Activated T-helper 17 cell treated with anti-CD3 and anti-CD28 coated beads, Interleukin-2, amount 50 U/mL, for 72 hours (primary cell): Measurements from ENCODE around the gene AKR1C2. TPM values are rescaled to one million over a fixed set of nuclear protein-coding genes. Genes with fewer than 3 reads are reported as not detected.
A peak's percentile ranks its signal among the peaks of the same experiment; 100 is the strongest.
"Not testable (repeated sequence)": the region's sequence is repeated elsewhere in the genome, so short reads cannot be mapped to it uniquely, and the experiment has no call there.

Source experiments
- ATAC-seq: fragments of 150-1000 bp; cut with Tn5 transposase; replicated peaks from 2 replicates; pipeline ENCODE4 v1.10.0; 2021; ENCODE audit warnings: mild to moderate bottlenecking, moderate library complexity
- H3K27ac Mint-ChIP-seq: one replicate; pipeline ENCODE4 v1.8.0; 2022; ENCODE audit warnings: mixed read lengths
- H3K27me3 Mint-ChIP-seq: one replicate; pipeline ENCODE4 v1.8.0; 2022; ENCODE audit warnings: mixed read lengths
- H3K36me3 Mint-ChIP-seq: one replicate; pipeline ENCODE4 v1.8.0; 2022; ENCODE audit warnings: low read depth, mild to moderate bottlenecking, mixed read lengths
- H3K4me1 Mint-ChIP-seq: one replicate; pipeline ENCODE4 v1.8.0; 2022; ENCODE audit warnings: mixed read lengths
- H3K4me3 Mint-ChIP-seq: one replicate; pipeline ENCODE4 v1.8.0; 2022; ENCODE audit warnings: mild to moderate bottlenecking, mixed read lengths
- H3K9me3 Mint-ChIP-seq: one replicate; pipeline ENCODE4 v1.8.0; 2022; ENCODE audit warnings: mixed read lengths
- total RNA-seq, 2 donors: library from RNA; stranded (reverse); gene quantifications; one replicate each; pipeline ENCODE4 v1.2.3, GENCODE V29; 2022

Gene AKR1C2
- total RNA-seq = not detected

- not testable (repeated sequence) for H3K4me3 Mint-ChIP-seq, H3K36me3 Mint-ChIP-seq, ATAC-seq, H3K9me3 Mint-ChIP-seq, H3K4me1 Mint-ChIP-seq, H3K27ac Mint-ChIP-seq
- H3K27me3 Mint-ChIP-seq = peaks cover 13% of the 10 kb centered on the region
These were observed at the start of gene AKR1C2 for GRCh38 chr10:5003127-5004029. AKR1C2 (minus strand) TSS chr10:5003857; CDS start chr10:5003835, 22 bp downstream.

GRCh38 chr10:5052951-5053500, 49.4 kb upstream of the AKR1C2 start:
- H3K9me3 Mint-ChIP-seq, H3K4me1 Mint-ChIP-seq: not testable (repeated sequence)

GRCh38 chr10:5047912-5048628, 44.4 kb upstream of the AKR1C2 start:
- peak; percentile 35 for ATAC-seq
- H3K27ac Mint-ChIP-seq = no peak overlapping the region
- H3K27me3 Mint-ChIP-seq = peaks cover 3% of the 10 kb centered on the region
- no peak overlapping the region for H3K4me3 Mint-ChIP-seq
- no peaks in the 10 kb centered on the region for H3K36me3 Mint-ChIP-seq
- H3K9me3 Mint-ChIP-seq = no peaks in the 10 kb centered on the region
- H3K4me1 Mint-ChIP-seq = no peaks in the 10 kb centered on the region

More at GRCh38 chr10:5052951-5053500, 49.4 kb upstream of the AKR1C2 start:
- H3K27ac Mint-ChIP-seq, ATAC-seq, H3K27me3 Mint-ChIP-seq, H3K4me3 Mint-ChIP-seq, H3K36me3 Mint-ChIP-seq: not testable (repeated sequence)

DNA sequence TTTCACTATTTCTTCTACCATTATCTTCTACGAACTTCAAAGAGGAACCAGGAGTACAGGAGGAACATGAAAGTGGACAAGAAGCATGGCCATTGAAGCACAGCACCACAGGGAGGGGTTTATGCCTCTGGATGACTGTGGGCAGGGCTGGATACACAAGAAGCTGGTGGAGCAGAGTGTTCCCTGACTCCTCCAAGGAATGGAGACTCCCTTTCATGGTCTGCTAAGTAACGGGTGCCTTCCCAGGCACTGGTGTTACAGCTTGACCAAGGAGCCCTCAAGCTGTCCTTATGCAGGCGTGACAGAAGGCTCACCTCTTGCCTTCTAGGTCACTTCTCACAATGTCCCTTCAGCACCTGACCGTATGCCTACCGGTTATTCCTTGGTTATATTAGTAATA, 43.4 kb upstream of the AKR1C2 start:
- not testable (repeated sequence) for H3K4me1 Mint-ChIP-seq, H3K27me3 Mint-ChIP-seq, H3K9me3 Mint-ChIP-seq, H3K27ac Mint-ChIP-seq, H3K4me3 Mint-ChIP-seq, H3K36me3 Mint-ChIP-seq, ATAC-seq

DNA sequence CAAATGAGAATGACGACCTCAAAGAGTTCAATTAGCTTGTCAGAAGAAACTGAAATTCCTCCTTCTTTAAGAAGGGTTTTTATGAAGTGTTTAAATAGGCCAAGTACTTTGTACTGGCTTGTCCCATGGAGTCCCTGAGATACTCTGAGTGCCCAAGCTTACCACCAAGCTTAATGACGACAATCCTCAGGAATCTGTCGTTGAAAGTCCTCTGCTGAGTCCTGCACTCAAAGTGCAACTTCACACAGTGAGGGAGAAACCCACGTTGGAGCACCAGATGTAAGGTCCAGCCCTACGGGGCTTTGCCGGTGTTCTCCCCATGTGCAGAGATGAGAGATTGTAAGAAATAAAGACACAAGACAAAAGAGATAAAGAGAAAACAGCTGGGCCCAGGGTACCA, 42.8 kb upstream of the AKR1C2 start:
- no peak overlapping the region for H3K27ac Mint-ChIP-seq
- no peak for ATAC-seq
- H3K27me3 Mint-ChIP-seq = peaks cover 3% of the 10 kb centered on the region
- no peaks in the 10 kb centered on the region for H3K9me3 Mint-ChIP-seq
- no peak overlapping the region for H3K4me3 Mint-ChIP-seq
- no peaks in the 10 kb centered on the region for H3K4me1 Mint-ChIP-seq
- H3K36me3 Mint-ChIP-seq = no peaks in the 10 kb centered on the region

- Mint-ChIP-seq H3K27me3 (peaks cover 8% of the 10 kb centered on the region), H3K4me3 (no peak overlapping the region), H3K9me3 (no peaks in the 10 kb centered on the region), H3K27ac (no peak overlapping the region), H3K36me3 (no peaks in the 10 kb centered on the region), H3K4me1 (no peaks in the 10 kb centered on the region)
- ATAC-seq = no peak
These were observed 41.4 kb upstream of the AKR1C2 start for GRCh38 chr10:5045095-5045494.

- Mint-ChIP-seq H3K27ac (no peak overlapping the region), H3K4me3 (no peak overlapping the region), H3K36me3 (no peaks in the 10 kb centered on the region), H3K4me1 (no peaks in the 10 kb centered on the region), H3K9me3 (no peaks in the 10 kb centered on the region), H3K27me3 (peaks cover 8% of the 10 kb centered on the region)
- ATAC-seq = no peak
These were observed 40.1 kb upstream of the AKR1C2 start for GRCh38 chr10:5043716-5044115.

DNA sequence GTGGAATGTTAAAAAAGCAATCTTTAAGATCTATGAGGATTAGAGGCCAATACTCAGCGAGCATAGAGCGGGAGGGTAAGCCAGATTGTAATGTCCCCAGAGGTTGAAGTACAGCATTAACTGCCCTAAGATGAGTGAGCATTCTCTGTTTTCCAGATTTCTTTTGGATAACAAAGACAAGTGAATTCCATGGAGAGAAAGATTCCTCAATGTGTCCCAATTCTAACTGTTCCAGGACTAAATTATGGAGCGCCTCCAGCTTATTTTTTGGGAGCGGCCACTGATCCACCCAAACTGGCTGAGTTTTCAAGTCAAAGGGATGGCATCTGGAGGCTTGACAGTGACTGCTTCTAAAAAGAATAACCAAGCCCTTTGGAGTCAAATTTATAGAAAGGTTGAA, 39.3 kb upstream of the AKR1C2 start:
- Mint-ChIP-seq H3K4me1 (no peaks in the 10 kb centered on the region), H3K27ac (no peak overlapping the region), H3K4me3 (no peak overlapping the region), H3K36me3 (no peaks in the 10 kb centered on the region), H3K9me3 (peaks cover 3% of the 10 kb centered on the region), H3K27me3 (peaks cover 11% of the 10 kb centered on the region)
- no peak for ATAC-seq

GRCh38 chr10:5041471-5042023, 37.9 kb upstream of the AKR1C2 start:
- Mint-ChIP-seq H3K27ac (no peak overlapping the region), H3K9me3 (peaks cover 3% of the 10 kb centered on the region), H3K27me3 (peaks cover 17% of the 10 kb centered on the region), H3K4me1 (no peaks in the 10 kb centered on the region), H3K36me3 (no peaks in the 10 kb centered on the region), H3K4me3 (no peak overlapping the region)
- no peak for ATAC-seq

GRCh38 chr10:5040781-5041470, 37.3 kb upstream of the AKR1C2 start:
- ATAC-seq = no peak
- peaks cover 3% of the 10 kb centered on the region for H3K9me3 Mint-ChIP-seq
- H3K4me1 Mint-ChIP-seq = no peaks in the 10 kb centered on the region
- no peaks in the 10 kb centered on the region for H3K36me3 Mint-ChIP-seq
- peaks cover 17% of the 10 kb centered on the region for H3K27me3 Mint-ChIP-seq
- no peak overlapping the region for H3K4me3 Mint-ChIP-seq
- no peak overlapping the region for H3K27ac Mint-ChIP-seq

GRCh38 chr10:5040010-5040673, 36.5 kb upstream of the AKR1C2 start:
- peaks cover 22% of the 10 kb centered on the region for H3K27me3 Mint-ChIP-seq
- no peaks in the 10 kb centered on the region for H3K4me1 Mint-ChIP-seq
- H3K4me3 Mint-ChIP-seq = no peak overlapping the region
- peaks cover 9% of the 10 kb centered on the region for H3K9me3 Mint-ChIP-seq
- H3K36me3 Mint-ChIP-seq = no peaks in the 10 kb centered on the region
- H3K27ac Mint-ChIP-seq = no peak overlapping the region
- no peak for ATAC-seq

DNA sequence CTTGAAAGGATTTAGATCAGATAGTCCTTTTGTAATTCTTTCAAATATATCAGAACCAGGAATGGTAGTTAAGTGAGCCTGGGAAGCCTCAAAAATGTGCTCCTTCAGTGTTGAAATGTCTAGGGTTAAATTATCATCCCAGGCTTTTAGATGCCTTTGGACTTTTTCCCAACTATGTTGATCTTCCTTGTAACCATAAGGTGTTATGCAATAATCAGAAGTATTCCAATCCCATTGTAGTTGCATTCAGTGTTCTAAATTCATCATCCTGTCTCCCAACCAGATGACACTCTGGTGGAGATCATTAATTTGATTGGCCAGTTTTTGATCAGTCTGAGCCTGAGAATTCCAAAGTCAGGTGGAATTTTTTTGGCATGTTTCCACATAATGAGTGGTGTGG, 35.1 kb upstream of the AKR1C2 start:
- ATAC-seq = no peak
- Mint-ChIP-seq H3K4me1 (no peaks in the 10 kb centered on the region), H3K4me3 (no peak overlapping the region), H3K27ac (no peak overlapping the region), H3K9me3 (peaks cover 14% of the 10 kb centered on the region), H3K27me3 (peaks cover 20% of the 10 kb centered on the region), H3K36me3 (no peaks in the 10 kb centered on the region)

GRCh38 chr10:5038101-5038500, 34.4 kb upstream of the AKR1C2 start:
- H3K4me1 Mint-ChIP-seq = no peaks in the 10 kb centered on the region
- H3K36me3 Mint-ChIP-seq = no peaks in the 10 kb centered on the region
- no peak overlapping the region for H3K27ac Mint-ChIP-seq
- H3K27me3 Mint-ChIP-seq = peaks cover 20% of the 10 kb centered on the region
- no peak for ATAC-seq
- H3K9me3 Mint-ChIP-seq = peaks cover 16% of the 10 kb centered on the region
- no peak overlapping the region for H3K4me3 Mint-ChIP-seq

- Mint-ChIP-seq H3K27ac (no peak overlapping the region), H3K27me3 (peaks cover 22% of the 10 kb centered on the region), H3K9me3 (peaks cover 19% of the 10 kb centered on the region), H3K36me3 (no peaks in the 10 kb centered on the region), H3K4me1 (no peaks in the 10 kb centered on the region), H3K4me3 (no peak overlapping the region)
- no peak for ATAC-seq
These were observed 32.9 kb upstream of the AKR1C2 start for GRCh38 chr10:5036511-5036910.
